GM19468 (cell line): ENCODE measurements around the gene MRPL37.
"Not testable (repeated sequence)": the region's sequence is repeated elsewhere in the genome, so short reads cannot be mapped to it uniquely, and the experiment has no call there.

Experiments
- ATAC-seq: cut with Tn5 transposase; IDR thresholded peaks from one replicate; pipeline ENCODE4 v1.9.1; 2021; ENCODE audit warnings: mild to moderate bottlenecking, moderate library complexity, moderate number of reproducible peaks; ENCODE audit not compliant: unreplicated experiment; ENCODE audit errors: extremely low read depth

MRPL37 gene

GRCh38 chr1:54215523-54215922 lies 15.6 kb downstream of the MRPL37 start:
- ATAC-seq = no peak

GRCh38 chr1:54218883-54219687 lies 19.1 kb downstream of the MRPL37 start:
- ATAC-seq = no peak

GRCh38 chr1:54219688-54220003 lies 19.7 kb downstream of the MRPL37 start:
- no peak for ATAC-seq

GRCh38 chr1:54220004-54220811 lies 20.2 kb downstream of the MRPL37 start:
- no peak for ATAC-seq

GRCh38 chr1:54221113-54221834 lies 21.3 kb downstream of the MRPL37 start:
- ATAC-seq = no peak

- no peak for ATAC-seq
Measured at GRCh38 chr1:54221867-54222484, 22.0 kb downstream of the MRPL37 start.

- no peak for ATAC-seq
Measured at GRCh38 chr1:54222711-54223110, 22.7 kb downstream of the MRPL37 start.

GRCh38 chr1:54223441-54224202 lies 23.7 kb downstream of the MRPL37 start:
- no peak for ATAC-seq

GRCh38 chr1:54224233-54224632 lies 24.3 kb downstream of the MRPL37 start:
- ATAC-seq = no peak

- no peak for ATAC-seq
Measured at GRCh38 chr1:54225378-54225777, 25.4 kb downstream of the MRPL37 start.

GRCh38 chr1:54225986-54226559 lies 26.1 kb downstream of the MRPL37 start:
- ATAC-seq = no peak

GRCh38 chr1:54227091-54227602 lies 27.2 kb downstream of the MRPL37 start:
- ATAC-seq = no peak

- no peak for ATAC-seq
Measured at GRCh38 chr1:54227891-54228310, 27.9 kb downstream of the MRPL37 start.

- no peak for ATAC-seq
Measured at GRCh38 chr1:54228638-54229079, 28.7 kb downstream of the MRPL37 start.

GRCh38 chr1:54229281-54229891 lies 29.4 kb downstream of the MRPL37 start:
- no peak for ATAC-seq

GRCh38 chr1:54230507-54231339 lies 30.8 kb downstream of the MRPL37 start:
- no peak for ATAC-seq

GRCh38 chr1:54233196-54233595 lies 33.2 kb downstream of the MRPL37 start:
- not testable (repeated sequence) for ATAC-seq

- no peak for ATAC-seq
Measured at GRCh38 chr1:54234284-54234683, 34.3 kb downstream of the MRPL37 start.
